ENCODE results near the gene WDR53.
"Not testable (repeated sequence)": the region's sequence is repeated elsewhere in the genome, so short reads cannot be mapped to it uniquely, and the experiment has no call there.

WDR53 gene

GRCh38 chr3:196568246-196569002, at the start of gene WDR53, which contains the start of gene FBXO45:
WDR53 (minus strand) TSS chr3:196568554; CDS start chr3:196561475, 7,079 bp downstream.
FBXO45 (plus strand) TSS chr3:196568660; CDS start chr3:196568985, 325 bp downstream.
- peak; percentile 91 for DNase-seq (ENCODE audit: low read depth)

GRCh38 chr3:196617256-196617655, 48.9 kb upstream of the WDR53 start:
- no peak for DNase-seq (ENCODE audit: low read depth)

GRCh38 chr3:196615234-196615633, 46.9 kb upstream of the WDR53 start:
- DNase-seq (ENCODE audit: low read depth): not testable (repeated sequence)

DNA sequence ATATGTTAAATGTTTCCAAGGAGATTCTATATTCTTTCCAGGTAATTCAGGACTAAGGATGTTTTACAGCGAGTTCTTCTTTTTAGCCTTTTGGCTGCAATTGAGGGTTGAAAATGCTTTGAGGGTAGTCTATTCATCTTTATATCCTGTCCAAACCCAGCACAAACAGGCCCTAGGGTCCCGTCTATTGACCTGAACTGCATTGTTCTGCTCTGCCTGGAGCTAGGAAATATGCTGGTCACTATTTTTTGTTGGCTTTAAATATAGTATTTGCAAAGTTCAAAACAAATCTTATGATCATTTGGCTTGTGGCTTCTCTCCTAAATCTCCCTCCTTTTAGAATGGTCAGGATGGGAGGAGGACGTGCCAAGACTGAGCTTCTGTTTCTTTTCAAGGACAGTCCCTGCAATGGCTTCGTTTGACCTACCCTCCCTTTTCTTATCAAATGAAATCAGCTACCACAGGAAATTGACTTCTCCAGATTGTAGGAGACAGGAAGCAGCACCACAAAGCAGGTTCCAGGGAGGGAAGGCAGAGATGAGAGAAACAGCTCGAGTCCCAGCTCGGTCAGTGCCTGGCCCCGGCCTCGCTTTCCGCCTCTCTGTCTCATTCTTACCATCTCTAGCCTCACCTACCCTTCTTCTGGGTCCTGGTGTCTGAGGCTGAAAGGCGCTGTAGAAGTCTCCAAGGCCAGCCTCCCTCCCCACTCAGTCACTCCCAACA, 43.6 kb upstream of the WDR53 start:
- DNase-seq (ENCODE audit: low read depth): no peak

DNA sequence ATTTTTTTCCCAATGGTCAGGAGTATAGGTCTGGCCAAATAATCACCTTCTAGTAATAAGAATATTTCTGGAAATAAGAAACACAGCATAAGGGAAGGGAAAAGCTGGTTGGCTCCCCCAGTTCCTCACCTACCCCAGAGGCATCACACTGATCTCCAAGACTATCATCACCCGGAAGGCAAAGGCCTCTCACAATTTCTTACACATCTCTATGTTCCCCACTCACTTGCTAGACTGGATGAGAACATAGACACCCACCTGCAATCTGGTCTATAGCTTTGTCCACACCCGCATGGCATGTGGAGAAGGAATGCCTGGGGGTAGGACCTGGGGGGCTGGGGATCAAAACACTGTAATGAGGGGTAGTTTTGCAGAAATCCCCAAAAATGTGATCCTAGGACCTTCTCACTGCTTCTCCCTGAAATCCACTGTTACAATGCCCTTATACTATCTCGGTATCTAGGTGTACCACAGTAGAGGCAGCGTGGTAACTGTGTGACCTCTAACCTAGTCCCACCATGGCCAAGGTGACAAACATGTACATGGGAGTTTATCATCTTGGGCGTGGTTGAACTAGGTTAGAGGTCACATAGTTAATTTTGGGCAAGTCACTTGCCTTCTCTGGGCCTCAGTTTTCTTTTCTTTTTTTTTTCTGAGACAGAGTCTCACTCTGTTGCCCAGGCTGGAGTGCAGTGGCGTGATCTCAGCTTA, 41.6 kb upstream of the WDR53 start:
- DNase-seq (ENCODE audit: low read depth): no peak

DNA sequence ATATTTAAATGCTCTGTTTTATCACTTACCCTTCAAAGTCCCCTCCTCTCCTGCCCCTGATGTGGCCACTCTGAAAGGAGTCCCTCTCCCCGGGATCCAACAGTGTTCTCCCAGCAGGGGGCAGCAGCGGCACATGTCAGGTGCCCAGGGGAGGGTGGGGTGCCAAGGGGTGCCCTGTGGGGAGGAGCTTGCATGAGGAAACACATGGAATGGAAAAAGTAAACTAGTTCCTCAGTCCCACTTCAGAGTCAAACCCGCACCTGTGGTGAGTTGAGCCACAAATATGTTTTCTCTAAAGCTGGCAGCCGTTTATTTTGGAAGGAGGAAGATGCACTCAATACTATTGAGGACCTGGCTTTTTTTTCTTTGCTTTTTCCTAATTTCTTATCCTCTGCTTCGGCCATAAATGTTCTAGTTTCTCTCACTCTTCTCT, 41.0 kb upstream of the WDR53 start:
- peak; percentile 95 for DNase-seq (ENCODE audit: low read depth)

GRCh38 chr3:196608693-196609092, 40.3 kb upstream of the WDR53 start:
- no peak for DNase-seq (ENCODE audit: low read depth)

GRCh38 chr3:196604548-196604947, 36.2 kb upstream of the WDR53 start:
- peak; percentile 30 for DNase-seq (ENCODE audit: low read depth)

DNA sequence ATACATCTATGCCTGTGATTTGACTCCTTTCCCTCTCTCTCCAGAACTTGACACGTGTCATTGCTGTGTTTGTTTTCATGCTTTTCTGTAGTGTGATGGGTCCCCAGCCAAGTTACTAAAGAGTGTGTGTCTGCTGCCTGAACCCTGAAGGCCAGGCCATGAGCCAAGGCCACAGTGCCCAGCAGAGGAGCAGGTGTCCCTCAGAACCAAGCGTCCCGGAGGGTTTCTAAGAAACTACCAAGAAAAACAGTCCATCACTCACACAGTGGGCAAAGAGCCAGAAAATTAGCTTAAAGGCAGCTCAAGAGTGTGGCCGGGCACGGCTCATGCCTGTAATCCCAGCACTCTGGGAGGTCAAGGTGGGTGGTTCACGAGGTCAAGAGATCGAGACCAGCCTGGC, 35.3 kb upstream of the WDR53 start:
- no peak for DNase-seq (ENCODE audit: low read depth)

GRCh38 chr3:196602673-196603072, 34.3 kb upstream of the WDR53 start:
- no peak for DNase-seq (ENCODE audit: low read depth)

GRCh38 chr3:196600359-196600758, 32.0 kb upstream of the WDR53 start:
- DNase-seq (ENCODE audit: low read depth): no peak

- DNase-seq (ENCODE audit: low read depth): no peak
Measured at GRCh38 chr3:196599734-196600128, 31.4 kb upstream of the WDR53 start.

GRCh38 chr3:196597971-196598733, 29.8 kb upstream of the WDR53 start:
- not testable (repeated sequence) for DNase-seq (ENCODE audit: low read depth)

GRCh38 chr3:196596355-196596754, 28.0 kb upstream of the WDR53 start:
- no peak for DNase-seq (ENCODE audit: low read depth)

GRCh38 chr3:196590279-196590678, 21.9 kb upstream of the WDR53 start:
- no peak for DNase-seq (ENCODE audit: low read depth)

DNA sequence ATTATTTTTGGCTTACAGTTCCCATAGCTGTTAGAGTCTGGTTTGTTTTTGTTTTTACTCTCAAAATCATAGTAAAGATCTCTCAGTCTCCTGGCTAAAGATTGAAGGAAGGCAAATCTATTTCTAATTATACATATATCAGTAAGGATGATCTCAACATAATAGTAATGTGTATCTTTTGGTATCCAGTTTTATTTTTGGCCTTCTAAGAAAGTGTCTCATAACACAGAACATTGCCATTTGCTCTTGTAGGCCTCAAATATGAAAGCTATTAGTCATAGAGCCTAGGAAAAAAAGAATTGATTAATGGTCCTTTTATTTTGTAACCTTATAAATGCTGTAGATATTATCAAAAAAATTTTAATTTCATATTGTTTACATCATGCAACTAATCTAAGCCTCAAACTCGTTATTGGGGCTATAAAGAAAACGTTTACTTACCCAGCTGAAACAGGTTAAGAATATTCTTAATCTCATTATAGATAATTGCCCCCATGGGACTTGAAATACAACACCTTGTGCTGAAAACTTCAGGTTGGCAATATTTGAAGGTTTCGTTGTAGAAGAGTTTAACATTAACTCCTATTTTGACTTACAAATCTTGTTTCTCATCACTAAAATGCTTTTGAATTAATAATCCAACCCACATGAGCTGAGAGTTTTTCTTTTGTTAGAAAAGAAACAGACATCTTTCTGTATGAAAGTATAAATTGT, 16.8 kb upstream of the WDR53 start:
- DNase-seq (ENCODE audit: low read depth): no peak

- no peak for DNase-seq (ENCODE audit: low read depth)
Measured at GRCh38 chr3:196572389-196572788, 4.0 kb upstream of the WDR53 start.

DNA sequence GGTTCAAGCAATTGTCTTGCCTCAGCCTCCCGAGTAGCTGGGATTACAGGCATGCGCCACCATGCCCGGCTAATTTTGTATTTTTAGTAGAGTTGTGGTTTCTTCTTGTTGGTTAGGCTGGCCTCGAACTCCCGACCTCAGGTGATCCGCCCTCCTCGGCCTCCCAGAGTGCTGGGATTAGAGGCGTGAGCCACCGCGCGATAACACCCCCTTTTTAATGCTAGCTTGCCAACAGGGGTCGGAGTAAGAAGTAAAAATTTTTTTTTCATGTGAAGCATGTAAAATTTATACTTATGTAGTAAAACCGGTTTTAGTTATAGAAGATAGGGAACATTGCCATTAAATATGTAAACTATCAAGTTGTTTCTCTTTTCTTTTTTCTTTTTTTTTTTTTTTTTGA, 2.0 kb upstream of the WDR53 start:
- not testable (repeated sequence) for DNase-seq (ENCODE audit: low read depth)

- DNase-seq (ENCODE audit: low read depth): peak; percentile 20
Measured at GRCh38 chr3:196569003-196569516, 706 bp upstream of the WDR53 start.

DNA sequence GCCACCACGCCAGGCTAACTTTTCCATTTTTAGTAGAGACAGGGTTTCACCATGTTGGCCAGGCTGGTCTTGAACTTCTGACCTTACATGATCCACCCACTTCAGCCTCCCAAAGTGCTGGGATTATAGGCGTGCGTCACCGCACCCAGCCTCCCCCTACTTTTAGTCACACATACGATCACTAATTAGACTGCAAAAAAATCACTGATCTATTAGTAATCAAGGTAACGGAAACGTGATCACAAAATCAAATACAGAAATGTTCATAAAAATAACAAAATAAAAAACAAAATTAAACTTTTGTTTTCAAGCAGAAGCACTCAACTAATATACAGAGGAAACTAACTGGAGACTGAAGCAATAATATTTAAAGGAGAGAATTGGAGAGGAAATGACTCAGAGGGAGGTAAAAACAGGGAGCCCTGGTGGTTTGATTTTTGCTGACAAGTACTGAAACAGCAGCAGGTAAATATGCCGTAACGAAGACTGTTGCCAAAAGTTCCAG, 4.6 kb downstream of the WDR53 start:
- DNase-seq (ENCODE audit: low read depth): no peak

DNA sequence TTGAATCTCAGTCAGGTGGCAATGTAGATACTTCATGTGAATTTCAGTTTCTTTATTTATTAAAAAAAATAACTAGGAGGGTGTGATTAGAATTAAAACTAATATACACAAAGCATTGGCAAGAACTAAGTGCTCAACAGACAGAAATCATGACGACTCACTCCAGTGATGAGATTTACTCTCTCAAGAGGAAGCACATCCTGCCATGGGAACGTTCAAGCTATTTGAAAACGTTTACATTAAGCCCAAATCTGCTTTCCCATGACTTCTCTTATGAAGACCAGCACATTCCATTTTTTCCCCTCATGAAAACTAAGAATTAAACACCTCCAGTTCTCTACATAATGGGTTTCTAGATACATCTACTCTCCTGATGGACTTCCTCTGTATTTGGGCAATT, 8.5 kb downstream of the WDR53 start:
- DNase-seq (ENCODE audit: low read depth): no peak
